ENCODE measurements around the gene FZD4.
"Not testable (repeated sequence)": the region's sequence is repeated elsewhere in the genome, so short reads cannot be mapped to it uniquely, and the experiment has no call there.

The FZD4 gene

DNA sequence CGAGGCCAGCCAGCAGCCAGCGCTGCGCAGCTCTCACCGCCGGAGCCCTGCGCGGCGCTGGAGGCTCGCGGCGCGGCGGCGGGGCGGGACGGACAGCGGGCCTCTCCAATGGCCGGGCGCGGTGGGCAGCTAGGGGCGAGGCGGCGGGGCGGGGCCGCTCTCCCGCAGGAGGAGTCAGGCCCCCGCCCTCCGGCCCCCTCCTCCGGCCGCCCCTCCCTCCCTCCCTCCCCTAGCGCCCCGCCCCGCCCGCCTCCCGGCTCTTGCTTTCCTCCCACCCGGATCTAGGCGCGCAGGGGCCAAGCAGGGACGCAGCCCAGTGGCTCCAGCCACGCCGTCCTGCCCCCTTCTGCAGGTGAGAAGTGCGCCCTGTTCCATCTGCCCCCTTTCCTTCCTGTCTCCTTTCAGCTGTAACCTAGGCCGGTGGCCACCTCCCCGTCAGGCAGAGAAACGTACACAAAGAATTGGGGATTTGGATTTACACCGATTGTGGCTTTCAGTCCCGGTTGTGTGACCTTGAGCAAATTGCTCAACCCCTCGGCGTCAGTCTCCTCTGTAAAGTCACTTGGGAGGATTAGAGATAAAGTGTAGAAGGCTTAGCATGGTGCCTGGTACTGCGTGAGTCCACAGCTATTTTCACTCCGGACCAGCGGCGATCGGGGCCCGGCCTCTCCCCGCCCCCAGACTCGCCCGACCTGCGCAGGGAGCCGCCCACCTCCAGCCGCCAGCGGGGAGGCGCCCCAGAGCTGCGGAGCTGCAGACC, at the start of gene FZD4:
TSS of gene FZD4 (minus strand) at position 35 of the 760 bp plus-strand sequence. CDS start 310 bp downstream, outside the sequence.
- no peak for DNase-seq

DNA sequence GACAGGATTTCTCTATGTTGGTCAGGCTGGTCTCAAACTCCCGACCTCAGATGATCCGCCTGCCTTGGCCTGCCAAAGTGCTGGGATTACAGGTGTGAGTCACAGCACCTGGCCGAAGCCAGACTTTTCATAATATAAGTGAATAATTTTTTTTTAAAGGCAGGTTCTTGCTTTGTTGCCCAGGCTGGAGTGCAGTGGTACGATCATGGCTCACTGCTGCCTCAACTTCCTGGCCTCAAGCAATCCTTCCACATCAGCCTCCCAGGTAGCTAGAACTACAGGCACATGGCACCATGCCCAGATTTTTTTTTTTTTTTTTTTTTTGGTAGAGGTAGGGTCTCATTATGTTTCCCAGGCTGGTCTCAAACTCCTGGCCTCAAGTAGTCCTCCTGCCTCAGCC, 49.1 kb upstream of the FZD4 start:
- DNase-seq, result not testable (repeated sequence)

DNA sequence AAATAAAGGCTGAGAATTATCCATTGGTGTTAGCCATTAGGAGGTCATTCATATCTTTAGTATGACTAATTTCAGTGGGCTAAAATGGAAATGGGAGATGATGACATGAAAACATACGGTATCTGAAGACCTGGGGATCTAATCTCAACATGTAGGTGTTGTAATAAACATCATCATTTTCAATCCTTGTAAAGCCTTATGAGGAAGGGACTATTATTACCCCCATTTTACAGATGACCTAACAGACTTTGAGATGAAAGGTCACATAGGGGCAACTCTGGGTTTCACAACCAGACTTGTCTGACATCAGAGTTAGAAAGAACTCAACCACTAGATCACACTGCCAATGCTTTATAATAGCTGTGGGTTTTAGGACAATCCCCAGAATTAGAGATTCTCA, 47.7 kb upstream of the FZD4 start:
- no peak for DNase-seq

DNA sequence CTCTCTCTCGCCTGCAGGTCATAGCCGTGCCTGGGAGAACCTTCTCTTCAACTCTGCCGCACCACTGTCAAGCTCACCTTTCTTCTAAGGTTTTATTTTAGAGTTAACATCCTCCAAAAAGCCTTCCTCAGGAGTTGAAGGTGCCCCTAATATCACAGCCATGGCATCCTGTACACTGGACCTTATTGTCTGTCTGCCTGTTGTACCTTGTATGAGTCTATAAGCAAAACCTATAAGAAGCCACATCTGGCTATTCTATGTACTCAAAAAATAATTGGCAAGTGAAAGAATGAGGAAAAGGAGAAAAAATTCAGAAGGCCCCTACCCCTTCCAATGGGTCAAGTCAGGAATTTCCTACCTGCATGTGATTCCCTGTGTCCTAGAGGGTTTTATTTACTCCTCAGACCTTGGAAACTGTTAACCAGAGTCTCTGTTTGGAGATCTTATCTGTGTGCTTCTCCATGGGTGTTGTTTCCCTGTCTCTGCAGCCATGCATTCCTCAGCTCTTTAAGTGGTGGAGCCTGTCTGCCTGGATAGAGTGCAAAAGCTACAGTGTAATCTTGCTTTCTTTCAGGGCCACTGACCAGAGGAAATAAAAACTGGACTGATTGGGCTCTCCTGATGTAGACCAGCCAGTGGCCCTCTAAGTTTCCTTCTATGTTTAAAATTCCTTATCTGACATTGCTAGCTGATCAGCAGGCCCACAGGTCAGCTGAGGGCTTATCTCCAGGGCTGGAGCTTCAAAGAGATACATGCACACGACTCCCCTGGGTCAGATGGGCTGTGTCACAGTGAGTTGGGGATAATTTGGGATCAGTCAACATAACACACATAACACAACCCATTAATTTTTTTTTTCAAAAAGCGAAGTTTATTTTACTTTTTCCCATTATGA, 44.9 kb upstream of the FZD4 start:
- no peak for DNase-seq

- no peak for DNase-seq
These were observed 44.2 kb upstream of the FZD4 start for GRCh38 chr11:86999388-86999787.

DNA sequence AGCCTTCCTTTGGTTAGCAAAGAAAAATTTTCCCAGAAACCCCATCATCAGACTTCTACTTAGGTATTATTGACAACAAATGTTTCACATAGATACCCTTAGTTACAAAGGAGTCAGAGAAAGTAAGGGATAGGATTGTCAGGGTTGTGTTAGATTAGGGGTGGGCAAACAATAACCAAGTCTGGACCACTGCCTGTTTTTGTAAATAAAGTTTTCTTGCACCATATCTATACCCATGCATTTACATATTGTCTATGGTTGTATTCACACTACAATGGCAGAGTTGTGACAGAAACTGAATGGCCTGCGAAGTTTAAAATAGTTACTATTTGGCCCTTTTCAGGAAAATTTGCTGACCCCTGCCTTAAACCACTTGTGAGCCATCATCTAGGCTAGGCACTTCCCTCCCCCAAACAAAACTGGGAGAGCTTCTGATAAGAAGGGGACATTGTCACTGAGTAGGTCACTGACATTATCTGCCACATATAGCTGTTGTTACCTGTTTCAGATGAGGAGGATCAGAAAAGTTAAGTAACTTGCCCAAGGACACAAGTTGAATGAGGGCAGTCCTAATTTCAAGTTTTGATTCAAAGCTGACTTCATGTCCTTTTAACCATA, 41.9 kb upstream of the FZD4 start:
- DNase-seq, result no peak

DNA sequence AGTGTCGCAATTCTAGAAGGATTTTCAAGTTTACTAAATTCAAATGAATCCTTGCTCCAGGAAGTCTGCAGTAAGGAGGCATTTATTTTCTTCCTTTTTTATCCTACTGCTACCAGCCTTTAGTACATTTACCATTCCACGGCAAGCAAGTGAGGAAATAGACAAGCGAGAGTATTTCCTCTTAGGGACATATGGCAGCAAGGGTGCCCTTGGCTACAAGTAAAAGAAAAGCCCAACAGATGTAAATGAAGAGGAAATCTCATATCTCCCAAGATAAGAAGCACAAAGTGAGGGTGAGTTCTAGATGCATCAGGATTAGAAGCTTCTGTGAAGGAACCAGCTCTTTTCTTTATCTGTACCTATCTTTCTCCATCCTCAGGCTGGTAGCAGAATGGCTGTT, 37.8 kb upstream of the FZD4 start:
- no peak for DNase-seq

DNA sequence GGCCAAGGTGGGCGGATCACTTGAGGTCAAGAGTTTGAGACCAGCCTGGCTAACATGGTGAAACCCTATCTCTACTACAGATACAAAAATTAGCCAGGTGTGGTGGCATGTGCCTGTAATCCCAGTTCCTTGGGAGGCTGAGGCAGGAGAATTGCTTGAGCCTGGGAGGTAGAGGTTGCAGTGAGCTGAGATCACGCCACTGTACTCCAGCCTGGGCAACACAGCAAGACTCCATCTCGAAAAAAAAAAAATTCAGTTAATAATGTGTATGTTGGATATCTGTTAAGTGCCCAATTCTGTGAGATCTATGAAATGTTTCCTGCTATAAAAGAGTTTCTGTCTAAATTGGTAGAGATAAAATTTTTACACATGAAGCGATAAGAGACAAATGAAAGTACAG, 37.1 kb upstream of the FZD4 start:
- DNase-seq, result not testable (repeated sequence)

- DNase-seq, result no peak
These were observed 36.1 kb upstream of the FZD4 start for GRCh38 chr11:86991341-86991740.

- DNase-seq, result no peak
These were observed 35.3 kb upstream of the FZD4 start for GRCh38 chr11:86990515-86990914.

DNA sequence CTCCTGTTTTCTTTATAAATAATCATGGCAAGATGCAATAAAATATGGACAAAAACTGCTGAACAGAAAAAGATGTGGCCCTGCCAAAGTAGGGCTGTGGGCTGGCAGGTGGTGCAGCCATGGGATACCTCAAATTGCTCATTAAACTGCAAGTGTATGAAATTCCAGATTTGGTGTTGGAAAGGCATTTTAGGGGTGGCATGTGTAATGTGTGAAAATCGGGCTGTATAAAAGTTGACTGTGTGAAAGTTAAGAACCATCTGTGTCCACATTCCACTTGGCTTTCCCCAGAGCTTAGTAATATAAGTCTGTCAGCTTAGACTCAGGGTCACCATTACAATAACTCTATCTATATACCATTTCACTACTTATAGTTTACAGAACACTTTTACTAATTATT, 34.8 kb upstream of the FZD4 start:
- DNase-seq, result no peak

GRCh38 chr11:86988351-86988881, 33.2 kb upstream of the FZD4 start:
- no peak for DNase-seq

GRCh38 chr11:86987679-86988078, 32.5 kb upstream of the FZD4 start:
- DNase-seq, result no peak

DNA sequence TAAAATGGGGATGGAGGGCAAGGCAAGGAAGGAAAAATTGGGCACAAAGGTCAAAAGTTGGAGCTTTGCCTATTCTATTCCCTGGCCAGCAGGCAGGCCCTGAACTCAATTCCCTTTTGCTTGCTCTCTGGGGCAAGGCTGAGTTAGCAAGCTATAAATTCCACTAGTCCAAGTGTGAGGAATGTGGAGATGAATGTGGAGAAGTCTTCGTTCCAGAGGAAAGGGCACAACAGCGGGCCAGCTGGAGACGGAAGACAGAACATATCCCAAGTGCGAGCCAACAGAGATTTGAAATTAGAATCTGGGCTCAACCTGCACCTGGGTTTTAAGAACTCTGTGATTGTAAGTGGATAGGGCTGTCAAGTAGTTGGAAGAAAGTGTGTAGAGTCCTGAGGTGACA, 29.5 kb upstream of the FZD4 start:
- no peak for DNase-seq

DNA sequence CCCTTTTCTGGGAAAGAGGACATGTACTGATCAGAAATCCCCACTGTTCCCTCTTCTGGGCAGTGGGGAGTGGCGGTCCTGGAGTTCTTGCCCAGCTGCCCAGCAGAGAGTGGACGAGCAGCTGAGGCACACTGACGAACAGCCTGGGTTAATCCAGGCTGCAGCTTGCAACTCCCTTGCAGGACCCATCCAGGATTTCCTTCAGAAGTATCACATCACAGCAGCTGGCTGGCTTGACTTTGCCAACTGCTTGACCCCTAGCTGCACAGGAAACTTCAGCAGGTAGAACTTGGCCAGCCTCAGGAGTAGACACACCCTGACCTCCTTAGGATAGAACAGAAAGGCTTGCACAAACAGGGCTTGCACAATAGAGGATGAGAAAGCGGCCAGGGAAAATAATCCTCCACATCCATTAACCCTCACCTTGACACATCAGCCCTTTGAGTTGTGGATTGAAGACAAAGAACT, 27.9 kb upstream of the FZD4 start:
- no peak for DNase-seq

- no peak for DNase-seq
These were observed 26.8 kb upstream of the FZD4 start for GRCh38 chr11:86981777-86982540.

GRCh38 chr11:86980086-86980796, 25.0 kb upstream of the FZD4 start:
- DNase-seq, result no peak

DNA sequence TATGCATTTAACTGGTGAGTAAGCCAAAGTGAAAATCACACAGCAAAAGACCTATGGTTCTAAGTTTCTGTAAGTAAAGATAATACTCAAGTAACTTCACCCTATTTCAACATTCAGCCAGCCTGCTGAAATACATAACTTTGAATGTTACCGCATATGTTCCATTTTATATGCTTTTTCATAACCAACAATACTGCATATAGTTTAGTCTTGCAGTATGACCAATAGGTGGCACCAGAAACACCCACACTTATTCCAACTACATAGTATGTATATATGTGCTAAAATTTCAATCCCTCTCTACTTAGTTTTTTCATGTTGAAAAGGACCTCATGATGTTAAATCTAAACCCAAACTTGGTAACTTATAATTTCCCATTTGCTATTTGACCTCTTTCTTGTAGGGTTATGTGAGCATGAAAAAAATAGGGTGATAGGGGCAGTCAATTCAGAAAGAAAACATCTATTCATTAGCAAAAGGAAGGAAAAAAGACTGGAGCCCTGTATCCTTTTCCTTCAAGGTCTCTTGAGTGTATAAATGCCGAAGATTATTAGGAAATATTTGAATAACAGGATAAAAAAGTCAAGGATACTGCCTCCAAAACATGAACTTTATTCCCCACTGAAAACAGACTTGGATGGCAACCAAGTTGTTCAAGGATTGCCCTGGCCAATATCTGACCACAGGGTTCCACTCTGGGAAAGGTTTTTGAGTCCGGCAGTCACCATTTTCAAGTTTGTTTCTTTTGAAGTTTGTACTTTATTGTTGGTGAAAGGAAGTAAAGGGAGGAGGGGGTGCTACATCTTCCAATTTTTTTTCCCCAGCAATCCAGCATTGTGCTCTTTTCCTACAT, 23.8 kb upstream of the FZD4 start:
- no peak for DNase-seq

DNA sequence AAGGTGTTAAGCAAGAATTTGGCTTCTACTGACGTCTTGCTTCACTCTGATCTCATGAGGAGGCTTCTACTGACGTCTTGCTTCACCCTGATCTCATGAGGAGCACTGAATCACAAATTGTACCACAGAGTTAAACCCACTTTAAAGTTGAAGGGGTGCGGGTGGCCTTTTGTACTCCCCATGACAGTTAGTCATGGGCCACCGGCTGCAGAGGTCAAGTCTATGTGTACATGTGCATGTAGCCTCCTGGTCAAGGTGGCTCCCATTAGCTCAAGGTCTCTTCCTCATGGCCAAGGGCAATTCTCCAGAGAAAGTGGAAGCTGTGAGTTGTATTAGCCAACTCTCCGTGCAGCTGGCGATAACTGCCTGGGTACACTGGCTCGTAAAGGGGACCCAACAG, 23.1 kb upstream of the FZD4 start:
- DNase-seq, result no peak

- no peak for DNase-seq
These were observed 22.4 kb upstream of the FZD4 start for GRCh38 chr11:86977441-86978050.

Measured in GF-D8 (cell line).